GM21390 (cell line): ENCODE measurements around the gene PPP1R1A.

Experiments used
- ATAC-seq: cut with Tn5 transposase; IDR thresholded peaks from one replicate; pipeline ENCODE4 v1.9.1; 2021; ENCODE audit not compliant: unreplicated experiment

PPP1R1A gene

GRCh38 chr12:54603872-54604271 is 15.4 kb upstream of the PPP1R1A start:
- no peak for ATAC-seq

- peak; percentile 94 for ATAC-seq
Observed at GRCh38 chr12:54603173-54603814, 14.8 kb upstream of the PPP1R1A start.

GRCh38 chr12:54602661-54603060 is 14.2 kb upstream of the PPP1R1A start:
- ATAC-seq: no peak

- no peak for ATAC-seq
Observed at GRCh38 chr12:54601841-54602240, 13.4 kb upstream of the PPP1R1A start.

- ATAC-seq: no peak
Observed at GRCh38 chr12:54598970-54599369, 10.5 kb upstream of the PPP1R1A start.

GRCh38 chr12:54596526-54596946 is 8.1 kb upstream of the PPP1R1A start:
- ATAC-seq: no peak

- ATAC-seq: no peak
Observed at GRCh38 chr12:54595471-54595870, 7.0 kb upstream of the PPP1R1A start.

- ATAC-seq: no peak
Observed at GRCh38 chr12:54593725-54594124, 5.3 kb upstream of the PPP1R1A start.

GRCh38 chr12:54593135-54593534 is 4.7 kb upstream of the PPP1R1A start:
- no peak for ATAC-seq

- no peak for ATAC-seq
Observed at GRCh38 chr12:54592316-54592715, 3.9 kb upstream of the PPP1R1A start.

GRCh38 chr12:54590978-54591591 is 2.6 kb upstream of the PPP1R1A start:
- ATAC-seq: no peak

- no peak for ATAC-seq
Observed at GRCh38 chr12:54589964-54590363, 1.5 kb upstream of the PPP1R1A start.

GRCh38 chr12:54588890-54589267 is 420 bp upstream of the PPP1R1A start:
- ATAC-seq: no peak

GRCh38 chr12:54587315-54587873 is 1.1 kb downstream of the PPP1R1A start:
- ATAC-seq: no peak

GRCh38 chr12:54586620-54587019 is 1.8 kb downstream of the PPP1R1A start:
- ATAC-seq: no peak

- no peak for ATAC-seq
Observed at GRCh38 chr12:54585243-54585642, 3.2 kb downstream of the PPP1R1A start.

- ATAC-seq: no peak
Observed at GRCh38 chr12:54584128-54584527, 4.3 kb downstream of the PPP1R1A start.

- ATAC-seq: no peak
Observed at GRCh38 chr12:54583726-54584125, 4.7 kb downstream of the PPP1R1A start.

GRCh38 chr12:54581412-54581811 is 7.0 kb downstream of the PPP1R1A start:
- no peak for ATAC-seq

- ATAC-seq: peak; percentile 98
Observed at GRCh38 chr12:54579696-54580333, 8.6 kb downstream of the PPP1R1A start.

GRCh38 chr12:54579258-54579657 is 9.2 kb downstream of the PPP1R1A start:
- ATAC-seq: peak; percentile 12

GRCh38 chr12:54578778-54579177 is 9.7 kb downstream of the PPP1R1A start:
- ATAC-seq: no peak
